ENCODE data around the gene PTTG1. TPM values are rescaled to one million over a fixed set of nuclear protein-coding genes. Genes with fewer than 3 reads are reported as not detected.

PTTG1 gene
- total RNA-seq, 1 experiment from 2014 or later = 183 TPM

- peaks cover 0 to 15% of the 10 kb centered on the region in 2 experiments; a peak in 1 of 4 replicates for H3K4me1 ChIP-seq (ENCODE audit: control insufficient read depth in 1 of 2, insufficient read depth in 2 of 2, low read length in 2 of 2)
- no peak overlapping the region for H3K4me2 ChIP-seq (ENCODE audit: low read length)
- DNase-seq (ENCODE audit: low read depth, low spot score) (no peak), ATAC-seq (no peak)
- no peaks in the 10 kb centered on the region for H4K20me1 ChIP-seq (ENCODE audit: insufficient read depth)
- RAD21 ChIA-PET (ENCODE audit: low non-redundant PET in 1 of 2, low total read pairs in 2 of 2, uncharacterized antibody in 2 of 2, unreplicated experiment in 2 of 2) = no interaction called here
- no TSS peak for BruUV-seq (replicated peaks)
- no peak overlapping the region for H3K4me3 ChIP-seq (replicated peaks in 1 of 2; ENCODE audit: low read depth in 1 of 2, low read length in 2 of 2)
- POLR2A ChIA-PET = no interaction called here
- TF ChIP-seq SP1 (IDR thresholded peaks at IDR 0.05; ENCODE audit: low read depth) (no peak), POLR2A (IDR thresholded peaks at IDR 0.05; ENCODE audit: borderline replicate concordance, extremely low read depth, insufficient read depth, insufficient read length) (no peak), ELF1 (IDR thresholded peaks at IDR 0.05; ENCODE audit: borderline replicate concordance, low read depth) (no peak), RAD21 (IDR thresholded peaks at IDR 0.05; ENCODE audit: low read depth) (no peak), CTCF (IDR thresholded peaks at IDR 0.05 in 2 of 3, conservative IDR thresholded peaks at IDR 0.05 in 1 of 3; ENCODE audit: borderline replicate concordance in 1 of 3, insufficient read depth in 1 of 3, low read depth in 2 of 3, low read length in 2 of 3) (no peak), SRF (IDR thresholded peaks at IDR 0.05; ENCODE audit: low read depth) (no peak), EZH2phosphoT487 (IDR thresholded peaks at IDR 0.05; ENCODE audit: borderline replicate concordance) (no peak), TCF7L2 (IDR thresholded peaks at IDR 0.05; ENCODE audit: borderline replicate concordance, extremely low read depth, insufficient read depth, insufficient read length) (no peak), ATF3 (IDR thresholded peaks at IDR 0.05) (no peak), POLR2AphosphoS5 (IDR thresholded peaks at IDR 0.05; ENCODE audit: low read depth, low read length) (no peak), CEBPB (IDR thresholded peaks at IDR 0.05; ENCODE audit: low read depth) (no peak), ZFX (IDR thresholded peaks at IDR 0.05) (no peak), EZH2 (IDR thresholded peaks at IDR 0.05) (no peak), CBX3 (IDR thresholded peaks at IDR 0.05; ENCODE audit: low read depth) (no peak), MAX (IDR thresholded peaks at IDR 0.05) (no peak), JUND (IDR thresholded peaks at IDR 0.05) (no peak), SIN3A (IDR thresholded peaks at IDR 0.05; ENCODE audit: low read depth) (no peak), YY1 (IDR thresholded peaks at IDR 0.05; ENCODE audit: extremely low read depth, insufficient replicate concordance, low read depth, low read length) (no peak)
- TF ChIP-seq, protein P1, sequence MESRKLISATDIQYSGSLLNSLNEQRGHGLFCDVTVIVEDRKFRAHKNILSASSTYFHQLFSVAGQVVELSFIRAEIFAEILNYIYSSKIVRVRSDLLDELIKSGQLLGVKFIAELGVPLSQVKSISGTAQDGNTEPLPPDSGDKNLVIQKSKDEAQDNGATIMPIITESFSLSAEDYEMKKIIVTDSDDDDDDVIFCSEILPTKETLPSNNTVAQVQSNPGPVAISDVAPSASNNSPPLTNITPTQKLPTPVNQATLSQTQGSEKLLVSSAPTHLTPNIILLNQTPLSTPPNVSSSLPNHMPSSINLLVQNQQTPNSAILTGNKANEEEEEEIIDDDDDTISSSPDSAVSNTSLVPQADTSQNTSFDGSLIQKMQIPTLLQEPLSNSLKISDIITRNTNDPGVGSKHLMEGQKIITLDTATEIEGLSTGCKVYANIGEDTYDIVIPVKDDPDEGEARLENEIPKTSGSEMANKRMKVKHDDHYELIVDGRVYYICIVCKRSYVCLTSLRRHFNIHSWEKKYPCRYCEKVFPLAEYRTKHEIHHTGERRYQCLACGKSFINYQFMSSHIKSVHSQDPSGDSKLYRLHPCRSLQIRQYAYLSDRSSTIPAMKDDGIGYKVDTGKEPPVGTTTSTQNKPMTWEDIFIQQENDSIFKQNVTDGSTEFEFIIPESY (IDR thresholded peaks at IDR 0.05; ENCODE audit: extremely low read depth, insufficient replicate concordance, low read length) = no peak
- TF ChIP-seq, protein P2, sequence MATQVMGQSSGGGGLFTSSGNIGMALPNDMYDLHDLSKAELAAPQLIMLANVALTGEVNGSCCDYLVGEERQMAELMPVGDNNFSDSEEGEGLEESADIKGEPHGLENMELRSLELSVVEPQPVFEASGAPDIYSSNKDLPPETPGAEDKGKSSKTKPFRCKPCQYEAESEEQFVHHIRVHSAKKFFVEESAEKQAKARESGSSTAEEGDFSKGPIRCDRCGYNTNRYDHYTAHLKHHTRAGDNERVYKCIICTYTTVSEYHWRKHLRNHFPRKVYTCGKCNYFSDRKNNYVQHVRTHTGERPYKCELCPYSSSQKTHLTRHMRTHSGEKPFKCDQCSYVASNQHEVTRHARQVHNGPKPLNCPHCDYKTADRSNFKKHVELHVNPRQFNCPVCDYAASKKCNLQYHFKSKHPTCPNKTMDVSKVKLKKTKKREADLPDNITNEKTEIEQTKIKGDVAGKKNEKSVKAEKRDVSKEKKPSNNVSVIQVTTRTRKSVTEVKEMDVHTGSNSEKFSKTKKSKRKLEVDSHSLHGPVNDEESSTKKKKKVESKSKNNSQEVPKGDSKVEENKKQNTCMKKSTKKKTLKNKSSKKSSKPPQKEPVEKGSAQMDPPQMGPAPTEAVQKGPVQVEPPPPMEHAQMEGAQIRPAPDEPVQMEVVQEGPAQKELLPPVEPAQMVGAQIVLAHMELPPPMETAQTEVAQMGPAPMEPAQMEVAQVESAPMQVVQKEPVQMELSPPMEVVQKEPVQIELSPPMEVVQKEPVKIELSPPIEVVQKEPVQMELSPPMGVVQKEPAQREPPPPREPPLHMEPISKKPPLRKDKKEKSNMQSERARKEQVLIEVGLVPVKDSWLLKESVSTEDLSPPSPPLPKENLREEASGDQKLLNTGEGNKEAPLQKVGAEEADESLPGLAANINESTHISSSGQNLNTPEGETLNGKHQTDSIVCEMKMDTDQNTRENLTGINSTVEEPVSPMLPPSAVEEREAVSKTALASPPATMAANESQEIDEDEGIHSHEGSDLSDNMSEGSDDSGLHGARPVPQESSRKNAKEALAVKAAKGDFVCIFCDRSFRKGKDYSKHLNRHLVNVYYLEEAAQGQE (IDR thresholded peaks at IDR 0.05; ENCODE audit: low read depth) = no peak
- H3K9me2 ChIP-seq (ENCODE audit: insufficient read depth) = no peaks in the 10 kb centered on the region
- no peaks in the 10 kb centered on the region for H3K79me2 ChIP-seq (ENCODE audit: insufficient read depth, low read length)
- H3K36me3 ChIP-seq (ENCODE audit: control insufficient read depth in 1 of 2, insufficient read depth in 2 of 2, low read length in 2 of 2) = no peaks in the 10 kb centered on the region
- no peak overlapping the region for H2AFZ ChIP-seq (ENCODE audit: low read depth, low read length, poor library complexity, severe bottlenecking)
- H3K27ac ChIP-seq (ENCODE audit: low read depth, low read length) = no peak overlapping the region
- peaks cover 15% of the 10 kb centered on the region; the same call in 1 of the 2 replicates for H3K27me3 ChIP-seq (ENCODE audit: insufficient read depth, low read length)
- no peak overlapping the region for H3K9ac ChIP-seq (ENCODE audit: low read length)
- intact Hi-C loops (cut with micrococcal nuclease) = no loop called here
- no peaks in the 10 kb centered on the region for H3K9me3 ChIP-seq (ENCODE audit: control insufficient read depth in 1 of 2, insufficient read depth in 1 of 2, low read depth in 1 of 2, low read length in 2 of 2)
- CTCF ChIA-PET = no interaction called here
Measured at GRCh38 chr5:160441311-160441781, 19.7 kb downstream of the PTTG1 start.
